Spleen (tissue), 11 donors: ENCODE measurements around the gene JAKMIP1. TPM values are rescaled to one million over a fixed set of nuclear protein-coding genes. Genes with fewer than 3 reads are reported as not detected.

Experiments
- DNase-seq: peaks from one replicate; pipeline ENCODE4 v3.0.0-alpha.2; 2020
- H3K27ac ChIP-seq, 8 donors: fragments of 200-600 bp; sonication (generic) in 7 of 8; 1 replicate in 4 of 8; 2 replicates in 4 of 8; pipeline versions ENCODE4 v1.5.0 to v1.8.0; 2016 to 2021; ENCODE audit warnings: inconsistent platforms in 4 of 8, mild to moderate bottlenecking in 4 of 8, moderate library complexity in 1 of 8
- H3K27me3 ChIP-seq, 7 donors: fragments of 200-600 bp; sonication (generic) in 6 of 7; replicated peaks in 1 of 7; 1 replicate in 4 of 7; 2 replicates in 3 of 7; pipeline versions ENCODE4 v1.5.0 to v1.8.0; 2016 to 2021; ENCODE audit warnings: inconsistent platforms in 3 of 7, mild to moderate bottlenecking in 1 of 7
- H3K36me3 ChIP-seq, 6 donors: fragments of 200-600 bp; sonication (generic) in 5 of 6; 1 replicate in 4 of 6; 2 replicates in 2 of 6; pipeline versions ENCODE4 v1.5.0 to v1.8.0; 2016 to 2021; ENCODE audit warnings: inconsistent platforms in 2 of 6
- H3K4me1 ChIP-seq, 6 donors: fragments of 200-600 bp; sonication (generic) in 5 of 6; 1 replicate in 3 of 6; 2 replicates in 3 of 6; pipeline versions ENCODE4 v1.5.0 to v1.8.0; 2016 to 2021; ENCODE audit warnings: inconsistent platforms in 3 of 6
- H3K4me3 ChIP-seq, 8 donors: fragments of 200-600 bp; sonication (generic) in 7 of 8; 1 replicate in 4 of 8; 2 replicates in 4 of 8; pipeline versions ENCODE4 v1.5.0 to v1.8.0; 2016 to 2021; ENCODE audit warnings: inconsistent platforms in 4 of 8, mild to moderate bottlenecking in 4 of 8, moderate library complexity in 2 of 8
- H3K9me3 ChIP-seq, 8 donors: fragments of 200-600 bp; sonication (generic) in 7 of 8; 1 replicate in 4 of 8; 2 replicates in 4 of 8; pipeline versions ENCODE4 v1.5.0 to v1.8.0; 2016 to 2021; ENCODE audit warnings: inconsistent platforms in 4 of 8
- POLR2A ChIP-seq, 3 donors: fragments of 450-650 bp; IDR thresholded peaks; one replicate each; pipeline ENCODE4 v1.5.1; 2017; ENCODE audit warnings: antibody characterized with exemption in 3 of 3, mild to moderate bottlenecking in 1 of 3
- POLR2AphosphoS5 ChIP-seq, 3 donors: sonication (generic); formaldehyde crosslinking; IDR thresholded peaks; one replicate each; pipeline ENCODE4 v1.5.1; 2017; ENCODE audit warnings: antibody characterized with exemption in 3 of 3
- WGBS, 5 donors: extraction: QIAGEN DNeasy Blood & Tissue Kit in 3 of 5; methylation state at CpG; one replicate each; pipeline versions ENCODE4 v1.1.5 to v1.1.7; 2013 to 2018; 5-methylcytosine and 5-hydroxymethylcytosine counted together
- intact Hi-C: fragments of 100-400 bp; cut with DNase I; formaldehyde crosslinking; loops from one replicate; pipeline ENCODE4 v1.15.0; 2023; ENCODE audit warnings: low total_unique reads
- polyA plus RNA-seq, 3 donors: library from polyadenylated mRNA; stranded (reverse); fragments of 200-250 nt; gene quantifications; one replicate each; pipeline ENCODE4 v1.2.1, GENCODE V29; 2013
- total RNA-seq, 7 donors: library from RNA; depleted of rRNA in 3 of 7; stranded (reverse); fragments of >200 nt in 3 of 7; fragmentation: NEBNext Ultra II Directional in 4 of 7; extraction: Animal tissue kit (Norgen Biotek cat#: 25700) in 4 of 7; gene quantifications; one replicate each; pipeline versions ENCODE4 v1.1.0 to v1.2.1, GENCODE V29; 2016 to 2021
- TF ChIP-seq, protein P1 (sequence below), 11 experiments: fragments of 200-600 bp in 7 of 11; fragments of 450-650 bp in 4 of 11; sonication (generic) in 4 of 11; IDR thresholded peaks in 8 of 11; conservative IDR thresholded peaks in 3 of 11; 1 replicate in 7 of 11; 2 replicates in 4 of 11; pipeline versions ENCODE4 v1.4.0 to v1.8.0; 2016 to 2021; ENCODE audit warnings: antibody characterized with exemption in 11 of 11, inconsistent platforms in 4 of 11, mild to moderate bottlenecking in 1 of 11
- donor health status: healthy with polysubstance abuse.
- donor health status: DM: no; HTN: no; CAD: no; lungs with moderate emphysema.
- donor health status: DM: no; HTN: no; CAD: no.
- donor health status: Bipolar disorder and iron deficiency.
- donor health status: healthy.
- donor health status: DM: no; HTN: no; CAD: no.
- donor health status: DM: yes; HTN: yes; CAD: no.

JAKMIP1 gene
- total and polyA plus RNA-seq, 10 donors = 0.37 to 8.7 (median 2.6) TPM

DNA sequence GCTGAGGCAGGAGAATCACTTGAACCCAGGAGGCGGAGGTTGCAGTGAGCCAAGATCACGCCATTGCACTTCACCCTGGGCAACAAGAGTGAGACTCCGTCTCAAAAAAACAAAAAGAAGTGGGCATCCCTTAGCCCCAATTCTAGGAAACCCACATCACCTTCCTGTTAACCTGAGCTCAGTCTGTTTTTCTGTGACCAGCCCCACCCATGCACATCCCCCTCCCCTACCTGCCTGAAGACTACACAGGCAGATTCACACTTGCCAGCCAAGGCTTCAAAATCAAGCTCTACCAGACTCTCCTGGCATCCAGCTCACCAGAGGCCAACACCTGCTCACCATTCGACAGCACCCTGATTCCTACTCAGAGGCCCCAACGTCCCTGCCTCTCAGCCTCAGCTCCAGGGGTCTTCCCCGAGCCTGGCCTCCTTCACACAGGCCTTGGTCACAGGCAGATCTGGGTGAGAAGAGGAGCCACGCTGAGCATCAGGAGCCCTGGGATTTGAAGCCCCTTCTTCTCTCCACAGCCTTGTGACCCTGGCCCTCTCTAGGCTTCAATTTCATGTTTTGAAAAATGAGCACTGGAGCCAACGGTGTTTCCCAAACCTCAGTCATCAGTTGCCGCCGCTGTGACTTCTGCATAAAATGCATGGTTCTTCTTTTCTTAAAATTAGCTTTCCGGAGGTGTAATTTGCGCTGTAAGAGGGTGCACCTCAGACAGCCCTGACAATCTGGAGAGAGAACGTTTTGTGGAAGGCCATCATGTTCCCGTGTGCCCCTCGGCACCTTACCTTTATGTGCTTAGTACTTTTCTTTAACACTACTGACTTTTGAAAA, 47.3 kb downstream of the JAKMIP1 start:
- peaks cover 0 to 12% (median 0%) of the 10 kb centered on the region in 7 donors for H3K27me3 ChIP-seq
- H3K4me3 ChIP-seq = no peak overlapping the region
- no peak for DNase-seq
- H3K27ac ChIP-seq = no peak overlapping the region
- no peaks in the 10 kb centered on the region for H3K9me3 ChIP-seq
- TF ChIP-seq, protein P1, sequence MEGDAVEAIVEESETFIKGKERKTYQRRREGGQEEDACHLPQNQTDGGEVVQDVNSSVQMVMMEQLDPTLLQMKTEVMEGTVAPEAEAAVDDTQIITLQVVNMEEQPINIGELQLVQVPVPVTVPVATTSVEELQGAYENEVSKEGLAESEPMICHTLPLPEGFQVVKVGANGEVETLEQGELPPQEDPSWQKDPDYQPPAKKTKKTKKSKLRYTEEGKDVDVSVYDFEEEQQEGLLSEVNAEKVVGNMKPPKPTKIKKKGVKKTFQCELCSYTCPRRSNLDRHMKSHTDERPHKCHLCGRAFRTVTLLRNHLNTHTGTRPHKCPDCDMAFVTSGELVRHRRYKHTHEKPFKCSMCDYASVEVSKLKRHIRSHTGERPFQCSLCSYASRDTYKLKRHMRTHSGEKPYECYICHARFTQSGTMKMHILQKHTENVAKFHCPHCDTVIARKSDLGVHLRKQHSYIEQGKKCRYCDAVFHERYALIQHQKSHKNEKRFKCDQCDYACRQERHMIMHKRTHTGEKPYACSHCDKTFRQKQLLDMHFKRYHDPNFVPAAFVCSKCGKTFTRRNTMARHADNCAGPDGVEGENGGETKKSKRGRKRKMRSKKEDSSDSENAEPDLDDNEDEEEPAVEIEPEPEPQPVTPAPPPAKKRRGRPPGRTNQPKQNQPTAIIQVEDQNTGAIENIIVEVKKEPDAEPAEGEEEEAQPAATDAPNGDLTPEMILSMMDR (IDR thresholded peaks at IDR 0.05 in 8 of 11, conservative IDR thresholded peaks at IDR 0.05 in 3 of 11) = no peak
- TF ChIP-seq POLR2A (IDR thresholded peaks at IDR 0.05) (no peak), POLR2AphosphoS5 (IDR thresholded peaks at IDR 0.05) (no peak)
- intact Hi-C loops = no loop called here
- WGBS, 5 donors = 75 to 85% (median 83%) methylated on average over 13 to 15 of the region's 15 CpGs
- H3K4me1 ChIP-seq = no peaks in the 10 kb centered on the region
- no peaks in the 10 kb centered on the region for H3K36me3 ChIP-seq

DNA sequence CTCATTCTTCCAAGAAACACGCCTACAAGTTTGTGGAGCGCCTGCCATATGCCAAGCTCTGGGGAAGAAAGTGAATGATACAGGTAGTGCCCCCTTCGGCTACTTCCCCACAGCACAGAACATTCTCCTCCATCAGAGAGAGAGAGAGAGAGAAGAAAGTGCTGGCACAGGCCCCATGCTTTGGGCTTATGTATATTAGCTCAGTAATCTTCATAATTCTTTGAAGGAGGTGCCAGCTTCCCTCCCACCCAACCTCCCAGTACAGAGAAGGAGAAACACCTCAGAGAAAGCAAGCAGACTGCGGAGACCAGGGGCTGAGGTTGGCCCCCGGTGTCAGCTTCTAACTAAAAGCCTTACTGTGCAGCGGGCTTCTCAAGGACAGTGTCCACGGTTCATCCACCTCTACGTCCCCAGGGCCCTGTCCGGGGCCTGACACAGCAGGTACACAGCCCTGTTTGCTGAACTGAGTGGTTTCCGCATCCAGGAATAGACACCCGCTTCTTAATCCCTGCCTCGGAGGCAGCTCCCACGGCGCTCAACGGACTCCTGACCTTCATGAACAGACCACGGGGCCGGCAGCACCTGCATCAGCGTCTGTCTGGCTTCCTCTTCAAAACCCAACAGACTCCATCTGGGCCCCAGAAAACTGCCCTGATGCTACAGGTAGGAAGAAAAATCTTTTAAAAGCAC, 50.2 kb downstream of the JAKMIP1 start:
- no peak overlapping the region for H3K27ac ChIP-seq
- 86 to 91% (median 89%) methylated on average over 18 of the region's 18 CpGs for WGBS, 5 donors
- intact Hi-C loops = no loop called here
- H3K27me3 ChIP-seq = peaks cover 0 to 12% (median 0%) of the 10 kb centered on the region in 7 donors
- H3K4me1 ChIP-seq = no peaks in the 10 kb centered on the region
- no peaks in the 10 kb centered on the region for H3K36me3 ChIP-seq
- no peak for TF ChIP-seq POLR2A (IDR thresholded peaks at IDR 0.05)
- no peak for TF ChIP-seq POLR2AphosphoS5 (IDR thresholded peaks at IDR 0.05)
- TF ChIP-seq, protein P1 (IDR thresholded peaks at IDR 0.05 in 8 of 11, conservative IDR thresholded peaks at IDR 0.05 in 3 of 11) = no peak
- H3K9me3 ChIP-seq = peaks cover 0 to 4% (median 0%) of the 10 kb centered on the region in 8 donors
- no peak overlapping the region for H3K4me3 ChIP-seq
- no peak for DNase-seq

DNA sequence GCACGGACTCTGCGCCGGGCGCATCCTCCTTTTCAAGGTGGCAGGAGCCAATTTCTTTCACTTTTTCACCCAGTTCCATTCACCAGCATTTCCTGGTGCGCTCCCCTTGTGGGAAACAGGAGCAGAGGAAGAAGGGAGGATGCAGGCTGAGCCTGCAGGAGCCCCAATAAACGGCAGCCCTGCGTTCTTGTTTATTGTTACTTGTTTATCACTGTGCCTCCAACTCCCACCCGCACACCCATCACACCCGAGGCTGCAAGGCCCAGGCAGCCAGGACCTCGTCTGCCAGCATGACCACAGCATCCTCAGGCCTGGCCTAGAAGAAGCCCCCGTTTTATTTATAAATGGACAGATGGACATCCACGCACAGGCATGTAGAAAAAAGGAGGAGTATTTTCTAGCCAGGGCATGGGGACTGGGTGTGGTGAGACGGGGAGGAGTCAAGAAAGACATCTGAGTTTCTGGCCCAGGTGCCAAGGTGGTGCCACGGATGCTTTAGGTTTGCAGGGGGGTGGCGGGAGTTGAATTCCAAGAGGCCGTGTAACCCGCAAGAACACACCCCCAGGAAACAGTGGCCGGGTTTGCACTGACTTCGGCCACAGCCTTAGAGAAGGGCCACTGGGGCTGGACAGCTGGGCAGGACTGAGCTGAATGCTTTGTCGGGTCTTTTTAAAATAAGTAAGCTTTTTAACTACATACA, 51.7 kb downstream of the JAKMIP1 start:
- TF ChIP-seq, protein P1 (IDR thresholded peaks at IDR 0.05 in 8 of 11, conservative IDR thresholded peaks at IDR 0.05 in 3 of 11) = no peak
- no peak for TF ChIP-seq POLR2A (IDR thresholded peaks at IDR 0.05)
- TF ChIP-seq POLR2AphosphoS5 (IDR thresholded peaks at IDR 0.05) = no peak
- Histone ChIP-seq H3K4me3 (no peak overlapping the region), H3K27ac (no peak overlapping the region), H3K36me3 (no peaks in the 10 kb centered on the region), H3K4me1 (no peaks in the 10 kb centered on the region), H3K27me3 (peaks cover 0 to 6% (median 0%) of the 10 kb centered on the region in 7 donors), H3K9me3 (peaks cover 0 to 20% (median 12%) of the 10 kb centered on the region in 8 donors)
- no peak for DNase-seq
- 73 to 81% (median 78%) methylated on average over 20 of the region's 20 CpGs for WGBS, 5 donors
- intact Hi-C loops = no loop called here
